OCI-LY3 (cell line): ENCODE data around the gene PPP2R5A.

Source experiments
- H2AFZ ChIP-seq: fragments of 200-600, 300-600 bp; shearing (Covaris generic); 2 replicates; pipeline ENCODE4 v1.6.0; 2014; ENCODE audit warnings: antibody characterized with exemption, low read depth, low read length
- H3K27ac ChIP-seq: fragments of 200-600, 300-600 bp; sonication (generic); 2 replicates; pipeline ENCODE4 v1.5.1; 2014; ENCODE audit warnings: mild to moderate bottlenecking, low read length, moderate library complexity, mixed read lengths
- H3K27me3 ChIP-seq: fragments of 200-600, 300-600 bp; sonication (generic); 2 replicates; pipeline ENCODE4 v1.6.1; 2014; ENCODE audit warnings: low read depth, low read length, mixed read lengths
- H3K36me3 ChIP-seq: fragments of 200-600, 300-600 bp; sonication (generic); replicated peaks from 2 replicates; pipeline ENCODE3; 2014; ENCODE audit warnings: low read depth, low read length, mixed read lengths
- H3K4me1 ChIP-seq: fragments of 300-600, 200-600 bp; sonication (generic); 2 replicates; pipeline ENCODE4 v1.6.1; 2014; ENCODE audit warnings: low read length, mixed read lengths
- H3K4me2 ChIP-seq: fragments of 200-600, 300-600 bp; sonication (generic); 2 replicates; pipeline ENCODE4 v1.6.1; 2014; ENCODE audit warnings: low read length, mixed read lengths
- H3K4me3 ChIP-seq: fragments of 300-600, 200-600 bp; sonication (generic); 2 replicates; pipeline ENCODE4 v1.5.1; 2014; ENCODE audit warnings: antibody characterized with exemption, mild to moderate bottlenecking, low read length, moderate library complexity
- H3K79me2 ChIP-seq: fragments of 300-600, 200-600 bp; shearing (Covaris generic); 2 replicates; pipeline ENCODE4 v1.6.1; 2014; ENCODE audit warnings: mild to moderate bottlenecking, low read length, mixed read lengths
- H3K9ac ChIP-seq: fragments of 300-600, 200-600 bp; shearing (Covaris generic); 2 replicates; pipeline ENCODE4 v1.6.0; 2014; ENCODE audit warnings: mild to moderate bottlenecking, low read length, moderate library complexity
- H3K9me3 ChIP-seq: fragments of 200-600, 300-600 bp; shearing (Covaris generic); 2 replicates; pipeline ENCODE4 v1.6.1; 2014; ENCODE audit warnings: low read length, mixed read lengths; ENCODE audit not compliant: insufficient read depth
- H4K20me1 ChIP-seq: fragments of 200-600, 300-600 bp; sonication (generic); 2 replicates; pipeline ENCODE4 v1.6.1; 2016; ENCODE audit warnings: low read length, mixed read lengths; ENCODE audit not compliant: insufficient read depth
- CTCF ChIP-seq: fragments of 200-600, 300-600 bp; sonication (generic); IDR thresholded peaks from 2 replicates; pipeline ENCODE4 v1.5.1; 2014; ENCODE audit warnings: antibody characterized with exemption, low read length, low read depth
- EZH2phosphoT487 ChIP-seq: fragments of 200-600 bp; shearing (Covaris generic); IDR thresholded peaks from 2 replicates; pipeline ENCODE4 v1.6.1; 2018; ENCODE audit warnings: antibody characterized with exemption, mixed run types, low read depth

PPP2R5A gene

GRCh38 chr1:212353181-212353580 lies 68.0 kb downstream of the PPP2R5A start:
- TF ChIP-seq EZH2phosphoT487 (no peak), CTCF (no peak)
- H3K4me3 ChIP-seq, result no peak overlapping the region
- H3K9ac ChIP-seq, result no peak overlapping the region
- H3K79me2 ChIP-seq, result no peaks in the 10 kb centered on the region
- no peaks in the 10 kb centered on the region for H4K20me1 ChIP-seq
- H3K4me2 ChIP-seq, result no peak overlapping the region
- no peak overlapping the region for H3K27ac ChIP-seq
- peaks cover 44% of the 10 kb centered on the region for H3K36me3 ChIP-seq
- H2AFZ ChIP-seq, result no peak overlapping the region
- no peaks in the 10 kb centered on the region for H3K27me3 ChIP-seq
- no peaks in the 10 kb centered on the region for H3K9me3 ChIP-seq
- no peaks in the 10 kb centered on the region for H3K4me1 ChIP-seq

GRCh38 chr1:212354464-212354863 lies 69.3 kb downstream of the PPP2R5A start:
- H3K27ac ChIP-seq, result no peak overlapping the region
- H3K4me1 ChIP-seq, result no peaks in the 10 kb centered on the region
- H3K4me3 ChIP-seq, result no peak overlapping the region
- TF ChIP-seq EZH2phosphoT487 (no peak), CTCF (no peak)
- H3K4me2 ChIP-seq, result no peak overlapping the region
- H3K36me3 ChIP-seq, result peaks cover 47% of the 10 kb centered on the region
- H2AFZ ChIP-seq, result no peak overlapping the region
- H3K27me3 ChIP-seq, result no peaks in the 10 kb centered on the region
- H3K79me2 ChIP-seq, result no peaks in the 10 kb centered on the region
- H3K9ac ChIP-seq, result no peak overlapping the region
- no peaks in the 10 kb centered on the region for H3K9me3 ChIP-seq
- no peaks in the 10 kb centered on the region for H4K20me1 ChIP-seq

GRCh38 chr1:212355230-212355969 lies 70.2 kb downstream of the PPP2R5A start:
- Histone ChIP-seq H3K27ac (no peak overlapping the region), H3K4me2 (no peak overlapping the region), H4K20me1 (no peaks in the 10 kb centered on the region), H3K27me3 (no peaks in the 10 kb centered on the region), H3K79me2 (no peaks in the 10 kb centered on the region), H3K4me3 (no peak overlapping the region), H3K36me3 (peaks cover 56% of the 10 kb centered on the region), H3K9ac (no peak overlapping the region), H3K4me1 (no peaks in the 10 kb centered on the region), H2AFZ (no peak overlapping the region), H3K9me3 (no peaks in the 10 kb centered on the region)
- TF ChIP-seq EZH2phosphoT487, result no peak
- no peak for TF ChIP-seq CTCF

- Histone ChIP-seq H2AFZ (no peak overlapping the region), H3K4me1 (no peaks in the 10 kb centered on the region), H3K9ac (no peak overlapping the region), H3K27ac (no peak overlapping the region), H4K20me1 (no peaks in the 10 kb centered on the region), H3K27me3 (no peaks in the 10 kb centered on the region), H3K4me2 (no peak overlapping the region), H3K4me3 (no peak overlapping the region), H3K36me3 (peaks cover 62% of the 10 kb centered on the region), H3K9me3 (no peaks in the 10 kb centered on the region), H3K79me2 (no peaks in the 10 kb centered on the region)
- TF ChIP-seq CTCF (no peak), EZH2phosphoT487 (no peak)
These were observed 74.7 kb downstream of the PPP2R5A start for GRCh38 chr1:212359794-212360479.
